ENCODE data around the gene MOB2. TPM values are rescaled to one million over a fixed set of nuclear protein-coding genes. Genes with fewer than 3 reads are reported as not detected.

MOB2 gene
- total and polyA plus RNA-seq, 9 donors: 28.5 to 50.1 (median 32.0) TPM

GRCh38 chr11:1444823-1445422 lies 41.7 kb downstream of the MOB2 start:
- no peaks in the 10 kb centered on the region for H3K27me3 ChIP-seq
- no peak overlapping the region for H3K4me3 ChIP-seq
- no peak overlapping the region for H3K27ac ChIP-seq
- no peaks in the 10 kb centered on the region for H3K9me3 ChIP-seq
- 40 to 52% (median 52%) methylated on average over 21 to 32 of the region's 32 CpGs for WGBS, 3 donors
- intact Hi-C loops (cut with DNase I): no loop called here
- no peak for DNase-seq
- H3K36me3 ChIP-seq: no peaks in the 10 kb centered on the region
- TF ChIP-seq, protein P1, sequence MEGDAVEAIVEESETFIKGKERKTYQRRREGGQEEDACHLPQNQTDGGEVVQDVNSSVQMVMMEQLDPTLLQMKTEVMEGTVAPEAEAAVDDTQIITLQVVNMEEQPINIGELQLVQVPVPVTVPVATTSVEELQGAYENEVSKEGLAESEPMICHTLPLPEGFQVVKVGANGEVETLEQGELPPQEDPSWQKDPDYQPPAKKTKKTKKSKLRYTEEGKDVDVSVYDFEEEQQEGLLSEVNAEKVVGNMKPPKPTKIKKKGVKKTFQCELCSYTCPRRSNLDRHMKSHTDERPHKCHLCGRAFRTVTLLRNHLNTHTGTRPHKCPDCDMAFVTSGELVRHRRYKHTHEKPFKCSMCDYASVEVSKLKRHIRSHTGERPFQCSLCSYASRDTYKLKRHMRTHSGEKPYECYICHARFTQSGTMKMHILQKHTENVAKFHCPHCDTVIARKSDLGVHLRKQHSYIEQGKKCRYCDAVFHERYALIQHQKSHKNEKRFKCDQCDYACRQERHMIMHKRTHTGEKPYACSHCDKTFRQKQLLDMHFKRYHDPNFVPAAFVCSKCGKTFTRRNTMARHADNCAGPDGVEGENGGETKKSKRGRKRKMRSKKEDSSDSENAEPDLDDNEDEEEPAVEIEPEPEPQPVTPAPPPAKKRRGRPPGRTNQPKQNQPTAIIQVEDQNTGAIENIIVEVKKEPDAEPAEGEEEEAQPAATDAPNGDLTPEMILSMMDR (IDR thresholded peaks at IDR 0.05): no peak
- TF ChIP-seq POLR2A (IDR thresholded peaks at IDR 0.05): no peak
- H3K4me1 ChIP-seq (ENCODE audit: insufficient read depth): no peaks in the 10 kb centered on the region

- Histone ChIP-seq H3K4me3 (no peak overlapping the region), H3K27ac (no peak overlapping the region), H3K27me3 (no peaks in the 10 kb centered on the region), H3K9me3 (no peaks in the 10 kb centered on the region), H3K36me3 (no peaks in the 10 kb centered on the region), H3K4me1 (ENCODE audit: insufficient read depth) (no peaks in the 10 kb centered on the region)
- WGBS, 3 donors: 35 to 58% (median 46%) methylated on average over 11 of the region's 11 CpGs
- no peak for DNase-seq
- TF ChIP-seq, protein P1 (IDR thresholded peaks at IDR 0.05): no peak
- TF ChIP-seq POLR2A (IDR thresholded peaks at IDR 0.05): no peak
- no peak for TF ChIP-seq EP300 (IDR thresholded peaks at IDR 0.05)
- intact Hi-C loops (cut with DNase I): no loop called here
Measured at GRCh38 chr11:1444321-1444720, 42.3 kb downstream of the MOB2 start.

DNA sequence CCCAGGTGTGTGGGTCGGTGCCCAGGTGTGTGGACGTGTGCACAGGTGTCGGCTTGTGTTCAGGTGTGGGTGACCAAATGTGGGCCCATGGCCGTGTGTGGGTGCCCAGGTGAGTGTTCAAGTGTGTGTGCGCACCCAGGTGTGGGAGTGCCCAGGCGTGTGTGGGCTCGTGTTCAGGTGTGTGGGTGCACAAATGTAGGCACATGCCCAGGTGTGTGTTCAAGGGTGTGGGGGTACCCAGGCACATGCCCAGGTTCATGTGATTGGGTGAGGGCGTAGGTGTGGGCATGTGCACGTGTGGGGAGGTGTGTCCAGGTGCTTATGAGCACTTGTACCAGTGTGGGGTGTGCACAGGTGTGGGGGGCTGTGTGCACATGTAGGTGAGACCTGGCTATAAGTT lies 42.8 kb downstream of the MOB2 start:
- H3K4me3 ChIP-seq: no peak overlapping the region
- intact Hi-C loops (cut with DNase I): no loop called here
- no peaks in the 10 kb centered on the region for H3K27me3 ChIP-seq
- no peaks in the 10 kb centered on the region for H3K4me1 ChIP-seq (ENCODE audit: insufficient read depth)
- WGBS, 3 donors: 80 to 85% (median 80%) methylated on average over 9 of the region's 9 CpGs
- H3K27ac ChIP-seq: no peak overlapping the region
- H3K9me3 ChIP-seq: no peaks in the 10 kb centered on the region
- TF ChIP-seq, protein P1 (IDR thresholded peaks at IDR 0.05): no peak
- no peak for TF ChIP-seq EP300 (IDR thresholded peaks at IDR 0.05)
- no peak for TF ChIP-seq POLR2A (IDR thresholded peaks at IDR 0.05)
- no peak for DNase-seq
- H3K36me3 ChIP-seq: no peaks in the 10 kb centered on the region

DNA sequence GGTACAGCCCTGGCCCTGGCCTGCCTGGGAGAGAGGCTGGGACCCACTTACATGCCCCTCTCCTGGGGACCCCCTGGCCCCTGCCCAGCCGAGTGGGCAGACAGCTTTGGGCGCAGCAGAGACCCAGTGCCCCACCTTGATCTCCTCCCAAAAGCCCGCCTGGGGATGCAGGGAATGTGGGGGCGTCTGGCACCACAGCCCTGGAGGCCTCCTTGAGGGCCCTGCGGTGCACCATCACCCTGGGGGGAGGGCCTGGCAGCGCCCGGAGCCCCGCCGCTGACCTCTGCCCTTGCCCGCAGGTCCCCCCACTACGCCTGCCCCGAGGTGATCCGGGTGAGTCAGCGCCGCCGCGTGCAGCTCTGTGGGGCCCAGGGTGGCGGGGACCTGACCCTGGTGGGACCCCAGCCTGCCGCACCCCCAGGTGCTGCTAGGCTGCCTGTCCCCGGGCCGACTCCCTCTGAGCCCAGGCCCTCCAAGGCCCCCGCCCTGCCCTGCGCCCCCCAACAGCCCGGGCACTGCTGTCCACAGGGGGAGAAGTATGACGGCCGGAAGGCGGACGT lies 43.7 kb downstream of the MOB2 start:
- 69 to 80% (median 70%) methylated on average over 20 to 28 of the region's 28 CpGs for WGBS, 3 donors
- intact Hi-C loops (cut with DNase I): no loop called here
- TF ChIP-seq, protein P1 (IDR thresholded peaks at IDR 0.05): no peak
- TF ChIP-seq EP300 (IDR thresholded peaks at IDR 0.05): no peak
- no peak for TF ChIP-seq POLR2A (IDR thresholded peaks at IDR 0.05)

More for the DNA sequence above, 43.7 kb downstream of the MOB2 start:
- Histone ChIP-seq H3K27me3 (no peaks in the 10 kb centered on the region), H3K27ac (no peak overlapping the region), H3K4me3 (no peak overlapping the region), H3K36me3 (no peaks in the 10 kb centered on the region), H3K4me1 (ENCODE audit: insufficient read depth) (no peaks in the 10 kb centered on the region), H3K9me3 (no peaks in the 10 kb centered on the region)
- no peak for DNase-seq

Data from ovary (tissue), 9 donors.